ENCODE measurements around the gene SHISA5.

GRCh38 chr3:48478626-48479555, 25.1 kb downstream of the SHISA5 start:
- no peak for TF ChIP-seq EZH2 (IDR thresholded peaks at IDR 0.05; ENCODE audit: borderline replicate concordance, low read depth, low read length, severe bottlenecking)
- peak; percentile 8 for TF ChIP-seq CTCF (IDR thresholded peaks at IDR 0.05; ENCODE audit: borderline replicate concordance, extremely low read depth, low read length, poor library complexity, severe bottlenecking)
